ENCODE measurements around the gene CLUH.

The CLUH gene

DNA sequence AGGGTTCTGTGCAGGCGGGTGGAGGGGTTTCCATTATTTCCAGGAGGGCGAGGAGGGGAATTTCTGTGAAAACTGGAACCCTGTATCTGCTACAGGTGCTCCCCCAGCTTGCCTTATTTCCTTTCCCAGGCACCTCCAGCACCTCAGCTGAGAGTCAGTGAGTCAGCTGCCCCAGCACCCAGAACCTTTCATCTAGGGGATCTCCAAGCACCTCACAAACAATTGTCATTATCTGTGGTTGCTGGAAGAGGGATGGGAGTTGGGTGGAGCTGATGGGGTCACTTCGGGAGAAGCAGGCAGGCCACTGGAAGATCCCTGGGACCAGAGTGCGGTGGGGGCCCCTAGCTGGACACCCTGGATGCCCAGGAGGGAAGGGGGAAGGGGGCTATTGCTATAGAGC, 10.0 kb upstream of the CLUH start:
- no peak for DNase-seq (ENCODE audit: low spot score)

DNA sequence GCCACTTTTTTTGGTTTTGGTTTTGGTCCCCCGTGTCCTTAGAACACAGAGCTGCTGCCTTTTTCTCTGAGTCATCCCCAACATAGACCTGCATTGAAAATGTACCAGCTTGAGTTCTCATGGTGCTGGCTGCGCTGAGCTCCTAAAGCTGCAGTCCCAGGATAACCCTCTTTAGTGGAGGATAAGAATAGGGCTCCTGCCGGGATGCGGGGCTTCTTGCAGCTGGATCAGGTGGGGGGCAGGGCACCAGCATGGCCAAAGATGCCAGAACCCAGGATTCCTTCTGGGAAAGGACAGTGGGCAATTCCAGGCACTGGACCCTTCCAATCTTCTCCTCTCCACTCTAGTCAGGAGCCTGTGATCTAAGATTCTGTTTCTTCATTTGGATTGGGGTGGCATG, 8.3 kb upstream of the CLUH start:
- no peak for DNase-seq (ENCODE audit: low spot score)

DNA sequence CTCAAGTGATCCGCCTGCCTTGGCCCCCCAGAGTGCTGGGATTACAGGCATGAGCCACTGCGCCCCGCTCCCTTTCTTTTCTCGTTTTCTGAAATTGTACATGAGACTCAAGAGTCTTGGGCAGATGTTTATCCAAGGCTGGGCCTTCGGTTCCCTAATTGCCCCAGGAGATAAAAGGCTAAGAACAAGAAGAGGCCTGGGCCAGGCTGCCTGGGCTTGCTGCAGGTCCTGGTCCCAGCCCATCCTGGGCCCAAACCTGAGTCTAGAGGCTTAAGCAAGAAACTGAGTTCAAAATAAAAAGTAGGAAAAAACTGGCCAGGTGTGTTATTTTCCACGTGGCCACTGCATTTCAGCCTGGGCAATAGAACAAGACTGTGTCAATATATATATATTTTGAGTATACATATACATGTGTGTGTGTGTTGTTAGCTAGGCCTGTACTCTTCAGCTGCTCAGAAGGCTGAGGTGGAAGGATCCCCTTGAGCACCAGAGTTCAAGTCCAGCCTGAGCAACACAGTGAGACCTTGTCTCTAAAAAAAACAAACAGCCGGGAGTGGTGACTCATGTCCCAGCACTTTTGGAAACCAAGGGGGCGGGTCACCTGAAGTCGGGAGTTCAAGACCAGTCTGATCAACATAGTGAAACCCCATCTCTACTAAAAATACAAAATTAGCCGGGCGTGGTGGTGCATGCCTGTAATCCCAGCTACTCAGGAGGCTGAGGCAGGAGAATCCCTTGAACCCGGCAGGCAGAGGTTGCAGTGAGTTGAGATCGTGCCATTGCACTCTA, 6.8 kb upstream of the CLUH start:
- no peak for DNase-seq (ENCODE audit: low spot score)

DNA sequence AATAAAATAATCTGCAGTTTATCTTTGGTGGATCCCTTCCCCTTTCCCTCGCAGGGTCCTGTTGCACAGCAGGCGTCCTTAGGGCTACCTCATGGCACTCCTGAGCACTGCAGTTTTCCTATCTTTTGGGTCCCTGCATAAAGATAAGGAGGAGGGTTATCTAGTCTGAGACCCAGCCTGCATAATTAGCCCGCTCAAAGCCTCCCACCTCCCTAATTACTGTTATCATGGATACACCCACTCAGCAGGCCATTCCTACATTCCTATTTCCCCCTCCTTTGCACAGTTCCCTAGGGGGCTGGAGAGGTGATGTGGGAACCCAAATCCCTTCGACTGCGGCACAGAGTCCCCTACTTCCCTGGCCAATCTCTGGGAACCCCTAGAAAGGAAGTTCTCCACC, 5.1 kb upstream of the CLUH start:
- no peak for DNase-seq (ENCODE audit: low spot score)

DNA sequence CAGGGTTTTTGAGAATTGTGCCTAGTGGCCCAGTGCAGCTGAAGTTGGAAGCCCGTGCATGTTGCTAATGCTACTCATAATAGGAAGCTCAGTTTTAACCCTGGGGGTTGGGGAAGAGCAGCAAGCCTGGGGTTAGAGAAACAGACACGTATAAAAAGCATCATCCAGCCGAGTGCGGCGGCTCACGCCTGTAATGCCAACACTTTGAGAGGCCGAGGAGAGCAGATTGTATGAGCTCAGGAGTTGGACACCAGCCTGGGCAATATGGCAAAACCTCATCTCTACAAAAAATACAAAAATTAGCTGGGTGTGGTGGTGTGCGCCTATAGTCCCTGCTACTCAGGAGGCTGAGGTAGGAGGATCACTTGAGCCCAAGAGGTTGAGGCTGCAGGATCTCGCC, 2.3 kb upstream of the CLUH start:
- DNase-seq (ENCODE audit: low spot score) = no peak

DNA sequence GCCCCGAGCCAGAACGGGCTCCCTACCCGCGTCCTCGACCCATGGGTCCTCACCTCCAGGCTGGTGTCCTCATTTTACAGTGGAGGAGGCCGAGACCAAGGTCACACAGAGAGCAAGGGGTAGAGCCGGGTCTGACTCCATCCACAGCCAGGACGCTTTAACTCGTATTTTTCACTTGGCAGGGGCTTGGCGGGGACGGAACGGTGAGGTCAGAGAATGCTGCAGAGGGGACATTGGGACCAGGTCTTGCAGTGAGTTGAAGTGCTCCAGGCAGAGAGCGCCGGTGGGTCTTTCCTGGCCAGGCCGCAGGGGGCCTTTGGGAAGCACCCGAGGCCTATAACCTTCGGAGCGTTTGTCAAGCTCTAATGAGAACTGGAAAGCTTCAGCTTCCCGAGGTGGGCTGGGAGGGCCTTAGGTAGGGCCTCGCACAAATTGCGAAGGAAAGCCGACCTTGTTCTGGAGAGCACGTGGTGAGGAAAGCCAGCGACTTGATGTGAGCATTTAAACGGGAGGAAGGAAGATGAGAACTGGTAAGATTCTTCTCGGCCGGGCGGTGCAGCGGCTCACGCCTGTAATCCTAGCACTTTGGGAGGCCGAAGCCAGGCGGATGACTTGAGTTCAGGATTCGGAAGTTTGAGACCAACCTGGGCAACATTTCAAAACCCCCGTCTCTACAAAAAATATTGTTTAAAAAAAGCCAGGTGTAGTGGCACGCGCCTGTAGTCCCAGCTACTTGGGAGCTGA, 908 bp upstream of the CLUH start:
- no peak for DNase-seq (ENCODE audit: low spot score)

DNA sequence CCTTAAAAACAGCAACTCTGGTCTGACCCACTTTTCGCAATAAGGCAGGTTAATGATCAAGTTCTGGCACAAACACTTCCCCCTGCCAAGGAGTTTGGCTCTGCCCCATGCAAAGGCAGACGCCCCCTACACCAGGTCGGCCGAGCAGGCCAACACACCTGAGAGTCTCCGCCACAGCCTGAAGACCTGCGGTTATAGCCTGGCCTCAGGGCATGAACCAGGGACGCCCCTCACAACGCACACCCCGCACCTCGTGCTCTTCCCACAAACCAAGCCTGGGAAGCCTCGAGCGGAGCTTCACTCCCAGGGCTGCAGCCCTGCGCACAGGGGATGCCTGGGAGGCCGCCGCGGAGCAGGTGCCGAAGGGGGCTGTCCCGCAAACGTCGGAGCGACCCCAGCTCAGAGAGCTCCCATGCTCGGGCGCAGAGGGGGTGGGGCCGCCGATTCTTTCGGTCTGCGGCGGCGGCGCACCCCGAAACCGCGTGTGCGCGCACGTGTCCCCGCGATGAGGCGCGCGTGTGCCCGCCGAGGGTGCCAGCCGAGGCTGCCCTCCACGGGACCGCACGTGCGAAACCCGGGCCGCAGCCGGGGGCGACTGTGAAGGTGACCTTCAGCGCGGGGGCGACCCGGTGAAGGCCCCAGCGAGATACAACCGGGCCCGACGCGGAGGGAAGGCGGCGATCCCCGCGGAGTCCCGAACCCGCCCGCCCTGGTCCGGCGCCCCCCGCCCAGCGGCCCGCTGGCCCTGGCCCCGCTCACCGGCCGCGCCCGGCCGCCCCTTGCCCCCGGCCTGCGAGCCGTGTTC, 559 bp downstream of the CLUH start:
- no peak for DNase-seq (ENCODE audit: low spot score)

DNA sequence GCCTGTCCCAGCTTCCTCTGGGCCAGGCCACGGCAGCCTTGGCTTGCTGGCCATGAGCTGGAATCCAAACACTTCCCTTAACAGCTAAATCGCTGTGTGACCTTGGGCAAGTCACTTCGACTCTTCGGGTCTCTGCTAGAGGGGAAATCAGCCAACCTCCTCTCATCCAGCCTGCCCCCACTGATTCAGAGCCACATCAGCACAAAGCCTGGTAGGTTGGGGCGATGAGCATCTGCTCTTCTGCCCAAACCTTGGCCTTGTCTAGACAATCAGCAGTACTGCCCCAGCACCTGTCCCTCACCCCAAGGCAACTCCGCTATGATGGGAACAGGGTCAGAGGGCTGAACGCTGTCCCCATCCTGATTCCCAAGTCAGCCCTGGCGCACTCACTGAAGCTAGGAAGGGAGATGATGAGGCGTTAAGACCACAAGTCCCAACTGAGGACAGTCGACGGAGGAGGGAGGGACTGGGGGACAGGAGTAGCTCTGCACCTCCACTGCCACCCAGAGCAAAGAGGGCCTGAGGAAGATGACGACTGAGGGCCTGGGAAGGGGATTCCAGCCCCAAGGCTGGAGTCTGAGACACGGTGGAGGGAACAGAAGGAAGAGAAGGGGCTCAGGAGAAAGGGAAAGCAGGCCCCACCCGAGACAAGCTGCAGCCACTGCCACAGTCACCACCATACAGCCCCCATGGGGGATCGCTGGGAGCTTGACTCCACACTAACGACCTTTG, 1.3 kb downstream of the CLUH start:
- no peak for DNase-seq (ENCODE audit: low spot score)

DNA sequence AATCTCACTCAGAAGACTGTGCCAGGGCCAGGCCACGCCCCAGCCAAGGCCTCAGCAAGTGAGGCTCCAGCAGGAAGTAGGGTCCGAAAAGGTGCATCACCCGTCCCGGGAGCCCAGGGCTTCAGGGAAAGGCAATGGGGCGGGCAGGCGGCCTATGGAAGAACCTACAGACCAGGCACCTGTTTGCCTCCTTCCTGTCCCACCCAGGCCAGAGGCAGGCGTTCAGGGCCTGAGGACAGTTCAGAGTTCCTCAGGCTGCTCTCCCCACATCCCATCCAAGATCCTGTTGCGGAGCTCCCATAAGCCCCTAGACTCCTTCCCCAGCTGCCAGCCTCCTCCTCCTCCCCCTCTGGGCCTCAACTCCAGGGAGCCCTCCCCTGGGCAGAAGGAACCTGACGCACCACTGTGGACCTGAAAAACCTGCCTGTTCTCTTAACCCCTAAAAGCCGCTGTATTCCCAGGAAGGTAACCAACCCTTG, 2.3 kb downstream of the CLUH start:
- no peak for DNase-seq (ENCODE audit: low spot score)

DNA sequence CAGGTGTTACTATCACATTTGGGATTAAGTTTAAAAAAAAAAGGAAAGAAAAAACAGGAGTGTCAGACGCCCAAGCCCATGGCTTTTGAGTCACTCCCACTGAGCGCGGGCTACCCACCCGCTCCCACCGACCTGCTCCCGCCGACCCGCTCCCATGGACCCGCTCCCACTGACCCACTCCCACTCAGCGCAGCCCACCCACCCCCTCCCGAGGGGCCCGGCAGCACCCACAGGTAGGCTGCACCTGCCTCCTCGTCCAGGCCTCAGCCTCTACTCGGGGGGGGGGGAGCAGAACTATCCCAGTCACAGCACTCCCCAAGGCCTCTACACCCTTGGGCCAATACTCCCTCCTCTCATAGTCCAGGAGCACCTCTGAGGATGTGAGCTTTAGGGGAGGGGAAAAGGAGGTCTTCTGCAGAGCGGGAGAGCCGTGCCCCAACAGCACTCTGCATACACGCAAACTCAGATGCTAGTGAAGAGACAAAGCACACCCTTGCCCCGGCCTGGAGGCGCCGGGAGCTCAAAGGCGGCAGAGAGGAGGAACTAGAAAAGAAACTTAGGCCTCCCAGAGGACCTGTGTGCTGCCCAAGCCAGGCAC, 2.9 kb downstream of the CLUH start:
- no peak for DNase-seq (ENCODE audit: low spot score)

DNA sequence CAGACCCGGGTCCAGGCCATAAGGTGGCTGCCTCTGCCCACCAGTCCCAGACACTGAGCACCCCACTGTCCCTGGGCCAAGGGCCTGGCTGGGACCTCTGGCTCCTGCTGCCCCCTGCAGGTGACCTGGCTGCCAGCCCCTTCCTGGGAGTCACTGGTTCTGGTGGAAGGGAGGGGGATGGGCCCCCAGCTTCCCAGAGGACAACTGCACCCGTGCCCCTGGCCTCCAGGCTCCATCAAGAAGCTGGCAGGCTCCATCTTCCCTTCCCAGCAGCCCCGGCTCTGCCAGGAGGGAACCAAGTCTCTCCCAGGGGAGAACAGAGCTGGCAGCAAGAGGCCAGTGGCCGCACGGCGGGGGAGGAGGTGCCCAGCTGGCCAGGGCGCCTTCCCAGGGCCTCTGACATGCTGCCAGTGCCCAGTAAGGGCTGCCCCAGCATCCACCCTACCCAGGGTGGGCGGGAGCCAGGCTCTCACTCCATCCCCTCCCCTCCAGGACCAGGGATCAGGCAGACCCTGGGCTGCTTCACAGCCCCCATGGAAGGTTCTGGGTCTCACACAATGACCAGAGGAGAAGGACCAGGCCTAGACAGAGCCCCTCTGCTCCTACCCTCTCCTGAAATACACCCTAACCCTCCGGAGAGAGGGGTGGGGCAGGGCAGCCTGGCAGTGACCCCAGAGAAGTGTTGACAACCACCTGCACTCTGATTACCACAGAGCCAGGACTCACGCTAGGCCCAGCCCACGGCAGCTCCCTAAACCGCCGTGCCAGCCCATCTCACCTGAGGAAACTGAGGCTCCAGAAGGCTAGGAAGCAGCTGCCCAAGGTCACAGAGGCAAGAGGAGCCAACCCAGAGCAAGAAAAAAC, 3.6 kb downstream of the CLUH start:
- no peak for DNase-seq (ENCODE audit: low spot score)

DNA sequence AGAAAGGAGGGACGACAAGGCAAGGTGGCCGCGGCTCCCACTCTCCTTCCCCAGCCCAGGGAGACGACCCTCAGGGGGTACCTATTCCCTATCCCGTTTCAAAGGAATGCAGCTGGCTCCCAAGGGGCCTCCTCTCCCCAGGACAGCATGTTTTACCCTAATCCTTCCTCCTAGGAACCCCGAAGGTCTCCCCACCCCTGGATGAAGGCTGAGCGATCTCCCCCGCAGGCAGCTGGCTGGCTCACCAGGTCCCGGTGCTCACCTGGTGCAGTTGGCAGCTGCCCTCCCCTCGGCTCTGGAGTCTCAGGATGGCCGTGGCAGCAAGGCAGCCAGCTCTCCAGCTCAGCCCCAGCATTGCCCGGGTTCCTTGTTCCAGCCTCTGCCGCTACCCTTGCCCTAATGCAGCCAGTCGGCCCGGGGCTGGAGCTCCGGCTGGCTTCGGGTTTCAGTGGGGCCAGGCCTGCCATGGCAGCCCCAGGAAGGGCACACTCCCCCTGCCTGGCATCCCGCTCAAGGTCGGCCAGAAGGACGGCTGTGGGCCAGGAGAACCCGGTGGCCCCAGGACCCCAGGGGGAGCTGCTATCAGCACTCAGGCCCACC, 4.6 kb downstream of the CLUH start:
- no peak for DNase-seq (ENCODE audit: low spot score)

DNA sequence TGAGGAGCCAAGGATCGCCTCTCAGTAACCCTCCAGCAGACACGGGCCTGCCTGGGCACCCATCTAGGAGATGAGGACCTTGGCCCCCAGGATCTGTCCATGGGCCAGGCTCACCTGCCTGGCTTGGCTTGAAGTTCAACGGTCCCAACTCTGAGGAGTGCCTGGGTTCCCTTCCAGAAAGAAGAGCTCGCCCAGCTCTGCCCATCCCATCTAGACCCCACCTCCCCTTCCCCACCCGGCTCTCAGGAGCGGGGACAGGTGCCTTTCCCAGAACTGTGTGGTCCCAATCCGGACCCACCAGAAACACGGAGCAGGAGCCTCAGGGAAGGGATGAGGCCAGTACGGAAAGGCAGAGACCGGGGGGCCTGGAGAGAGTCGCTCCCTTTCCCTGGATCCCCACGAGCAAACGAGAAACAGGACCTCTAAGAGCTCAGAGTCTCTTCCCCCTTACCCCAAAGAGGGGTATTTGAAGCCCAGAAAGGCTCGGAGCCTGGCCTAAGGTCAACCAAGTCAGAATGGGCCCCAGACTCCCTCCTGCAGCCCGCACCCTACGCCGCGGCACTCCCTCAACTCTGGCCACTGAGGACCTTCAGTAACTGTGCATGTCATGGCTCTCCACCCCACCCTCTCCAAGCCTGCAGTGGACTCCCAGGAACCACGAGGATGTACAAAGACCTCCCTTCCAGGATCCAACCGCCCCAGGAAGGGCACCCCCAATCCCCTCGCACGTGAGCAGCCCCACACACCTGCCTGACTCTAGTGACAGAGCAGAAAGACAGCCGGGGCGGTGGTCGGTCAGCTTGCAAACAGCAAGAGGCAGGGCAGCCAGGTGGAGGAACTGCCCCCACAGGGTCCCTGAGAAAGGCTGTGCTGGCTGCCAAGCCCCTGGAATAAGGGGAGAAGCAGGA, 5.4 kb downstream of the CLUH start:
- no peak for DNase-seq (ENCODE audit: low spot score)

DNA sequence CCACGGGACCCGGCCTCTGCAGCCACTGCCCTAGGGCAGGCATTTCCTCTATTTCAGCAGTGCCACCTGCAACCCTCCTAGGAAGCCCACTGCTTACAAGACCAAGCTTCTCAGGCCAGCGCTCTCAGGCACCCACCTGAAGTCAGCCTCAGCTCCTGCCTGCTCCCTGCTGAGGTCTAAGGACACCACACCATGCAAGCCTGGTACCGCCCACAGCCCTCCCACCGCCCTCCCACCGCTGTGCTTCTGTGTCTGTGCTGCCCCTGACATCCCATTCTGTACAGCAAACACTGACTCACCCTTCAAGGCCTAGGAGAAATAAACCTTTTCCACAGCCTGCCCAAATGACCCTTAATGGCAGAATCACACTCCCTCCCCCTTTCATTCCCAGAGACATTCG, 6.3 kb downstream of the CLUH start:
- no peak for DNase-seq (ENCODE audit: low spot score)

DNA sequence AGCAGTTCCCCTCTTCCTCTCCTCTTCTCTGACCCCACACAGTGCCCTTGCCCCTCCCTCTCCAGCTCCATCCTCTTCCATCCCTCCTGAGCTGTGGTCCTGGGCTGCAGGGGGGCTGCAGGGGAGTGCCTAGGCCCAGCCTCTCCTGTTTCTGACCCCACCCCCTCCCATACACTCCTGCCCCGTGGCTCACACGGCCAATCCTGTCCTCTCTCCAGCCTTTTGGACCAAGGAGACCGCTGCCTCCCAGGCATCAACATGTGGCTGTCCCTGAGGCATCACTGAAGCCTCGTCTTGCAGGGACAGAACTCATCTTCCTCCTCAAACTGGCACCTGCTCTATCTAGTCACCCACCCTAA, 6.7 kb downstream of the CLUH start:
- no peak for DNase-seq (ENCODE audit: low spot score)

DNA sequence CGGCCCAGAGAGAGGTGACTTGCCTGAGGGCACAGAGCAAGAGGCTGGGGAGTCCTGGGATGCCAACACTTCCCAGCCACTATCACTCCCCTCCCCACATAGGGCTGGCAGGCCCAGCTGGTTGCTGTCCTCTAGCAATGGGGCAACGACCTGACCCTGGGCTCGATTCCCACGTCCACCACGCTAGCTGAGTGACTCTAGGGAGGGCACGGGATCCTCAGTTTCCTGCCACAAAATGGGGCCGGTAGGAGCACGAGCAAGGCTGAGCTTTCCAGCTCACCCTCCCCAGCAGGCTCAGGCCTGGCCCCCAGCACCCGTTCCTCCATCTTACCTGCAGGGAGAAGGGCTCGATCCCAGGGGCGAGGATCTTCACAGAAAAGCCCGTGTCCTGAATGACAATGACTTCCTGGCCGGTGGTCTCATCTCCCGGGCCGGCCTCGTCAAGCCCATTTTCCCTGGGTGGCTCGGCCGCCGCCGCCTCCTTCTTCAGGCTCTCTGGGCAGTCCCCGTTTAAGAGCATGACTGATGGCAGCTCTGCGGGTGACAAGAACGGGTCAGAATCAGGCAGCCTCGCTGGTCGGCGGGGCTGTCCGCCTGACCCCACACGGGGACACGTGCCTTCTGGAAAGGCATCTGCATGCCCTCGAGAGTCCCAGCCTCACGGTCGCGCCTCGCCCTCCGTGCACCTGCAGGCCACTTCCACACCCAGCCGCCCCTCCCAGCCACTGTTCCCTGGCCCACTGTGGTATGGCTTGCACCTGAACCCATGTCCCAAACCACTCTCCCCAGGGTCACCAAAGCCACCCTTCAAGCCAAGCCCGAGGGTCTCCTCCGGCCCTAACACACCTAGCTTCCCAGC, 7.3 kb downstream of the CLUH start:
- no peak for DNase-seq (ENCODE audit: low spot score)

DNA sequence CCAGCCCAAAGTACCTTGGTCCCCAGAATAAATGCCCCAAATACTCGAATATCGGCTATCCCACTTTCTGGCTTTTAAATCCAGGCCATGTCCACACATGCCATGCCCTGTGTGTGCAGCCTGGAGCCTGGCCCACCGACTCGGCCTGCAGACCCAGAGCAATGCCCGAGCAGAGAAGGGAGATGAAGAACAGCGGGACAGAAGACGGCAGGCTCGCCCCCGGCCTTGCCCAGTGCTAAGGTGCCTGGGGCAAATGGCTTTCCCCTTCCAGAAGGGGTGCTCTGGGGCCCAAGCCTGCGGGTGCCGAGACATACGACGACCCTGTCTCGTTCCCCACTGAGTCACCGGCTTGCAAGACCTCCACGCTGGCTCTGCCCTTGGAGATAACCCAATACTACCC, 8.0 kb downstream of the CLUH start:
- no peak for DNase-seq (ENCODE audit: low spot score)

DNA sequence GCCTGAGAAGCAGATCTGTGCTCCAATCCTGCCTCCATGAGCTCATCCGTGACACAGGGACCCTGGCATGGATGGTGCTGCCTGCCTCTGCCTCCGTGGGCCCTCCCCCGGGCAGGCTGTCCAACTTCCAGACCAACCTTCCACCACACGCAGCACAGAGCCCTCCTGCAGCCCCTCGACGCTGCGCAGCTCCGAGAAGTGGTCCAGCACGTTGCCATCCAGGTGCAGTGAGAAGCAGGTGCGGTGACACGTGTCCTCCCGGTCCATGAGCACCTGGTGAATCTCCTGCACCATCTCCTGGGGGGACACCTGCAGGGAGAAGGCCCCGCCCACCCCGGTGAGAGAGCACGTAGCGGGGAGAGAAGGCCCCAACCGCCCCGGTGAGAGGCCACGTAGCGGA, 8.4 kb downstream of the CLUH start:
- no peak for DNase-seq (ENCODE audit: low spot score)

Data from SW480 (cell line).